SJCRH30 (cell line): ENCODE results near the gene GRAMD1B. TPM values are rescaled to one million over a fixed set of nuclear protein-coding genes. Genes with fewer than 3 reads are reported as not detected.
"Not testable (repeated sequence)": the region's sequence is repeated elsewhere in the genome, so short reads cannot be mapped to it uniquely, and the experiment has no call there.

Source experiments
- DNase-seq, 2 experiments: peaks; one replicate each; pipeline ENCODE4 v3.0.0-alpha.2; 2015 to 2020
- H3K27ac ChIP-seq: fragments of 250-450 bp; sonication (Bioruptor Pico); 2 replicates; pipeline ENCODE4 v1.5.1; 2020; ENCODE audit warnings: mild to moderate bottlenecking, moderate library complexity
- H3K27me3 ChIP-seq: fragments of 250-450 bp; sonication (Bioruptor Pico); 2 replicates; pipeline ENCODE4 v1.5.1; 2020; ENCODE audit warnings: mild to moderate bottlenecking, moderate library complexity
- H3K36me3 ChIP-seq: fragments of 250-450 bp; sonication (Bioruptor Pico); 2 replicates; pipeline ENCODE4 v1.5.1; 2020; ENCODE audit warnings: mild to moderate bottlenecking, moderate library complexity
- H3K4me1 ChIP-seq: fragments of 250-450 bp; sonication (Bioruptor Pico); 2 replicates; pipeline ENCODE4 v1.5.1; 2020; ENCODE audit warnings: mild to moderate bottlenecking, moderate library complexity
- H3K4me3 ChIP-seq: fragments of 250-450 bp; sonication (Bioruptor Pico); 2 replicates; pipeline ENCODE4 v1.5.1; 2020; ENCODE audit warnings: mild to moderate bottlenecking, moderate library complexity
- H3K9me3 ChIP-seq: fragments of 250-450 bp; sonication (Bioruptor Pico); replicated peaks from 2 replicates; pipeline ENCODE4 v1.5.1; 2020; ENCODE audit warnings: mild to moderate bottlenecking, moderate library complexity
- total RNA-seq: library from RNA; depleted of rRNA; stranded (reverse); fragments of >200 nt; shearing (Covaris generic); gene quantifications from 2 replicates; pipeline ENCODE4 v1.2.3, GENCODE V29; 2014

GRAMD1B gene
- total RNA-seq, 1 experiment from 2014 or later = 22.9 TPM

GRCh38 chr11:123559523-123559955 is 129.5 kb downstream of the GRAMD1B start:
- peak in 1 of 2 experiments; percentile 14 for DNase-seq
- H3K27ac ChIP-seq = peak overlapping the region; percentile 70

DNA sequence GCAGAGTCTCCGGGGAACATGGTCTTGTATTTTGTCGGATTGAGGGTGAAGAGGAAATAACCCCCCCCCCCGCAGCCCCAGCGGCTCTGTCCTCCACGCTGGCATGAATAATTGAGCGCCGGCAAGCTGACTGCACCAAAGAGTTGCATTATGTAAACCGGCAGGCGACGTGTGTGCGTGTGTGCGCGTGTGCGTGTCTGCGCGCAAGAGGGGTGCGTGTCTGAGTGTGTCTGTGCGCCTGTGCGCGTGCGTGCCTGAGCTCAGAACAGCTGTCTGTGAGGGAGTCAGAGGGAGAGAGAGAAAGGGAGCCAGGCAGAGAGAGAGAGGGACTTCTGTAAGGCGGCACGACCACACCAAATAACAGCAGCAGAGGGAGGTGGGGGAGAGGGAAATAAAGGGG is 129.9 kb downstream of the GRAMD1B start:
- Histone ChIP-seq H3K27me3 (no peaks in the 10 kb centered on the region), H3K4me1 (peaks cover 15% of the 10 kb centered on the region), H3K27ac (peak overlapping the region; percentile 70), H3K4me3 (peak overlapping the region; percentile 50), H3K9me3 (no peaks in the 10 kb centered on the region), H3K36me3 (no peaks in the 10 kb centered on the region)
- peak; percentile 70 to 75 for DNase-seq

More at GRCh38 chr11:123559523-123559955, 129.5 kb downstream of the GRAMD1B start:
- H3K4me3 ChIP-seq = peak overlapping the region; percentile 50
- no peaks in the 10 kb centered on the region for H3K27me3 ChIP-seq
- no peaks in the 10 kb centered on the region for H3K9me3 ChIP-seq
- H3K4me1 ChIP-seq = peaks cover 15% of the 10 kb centered on the region
- H3K36me3 ChIP-seq = no peaks in the 10 kb centered on the region

DNA sequence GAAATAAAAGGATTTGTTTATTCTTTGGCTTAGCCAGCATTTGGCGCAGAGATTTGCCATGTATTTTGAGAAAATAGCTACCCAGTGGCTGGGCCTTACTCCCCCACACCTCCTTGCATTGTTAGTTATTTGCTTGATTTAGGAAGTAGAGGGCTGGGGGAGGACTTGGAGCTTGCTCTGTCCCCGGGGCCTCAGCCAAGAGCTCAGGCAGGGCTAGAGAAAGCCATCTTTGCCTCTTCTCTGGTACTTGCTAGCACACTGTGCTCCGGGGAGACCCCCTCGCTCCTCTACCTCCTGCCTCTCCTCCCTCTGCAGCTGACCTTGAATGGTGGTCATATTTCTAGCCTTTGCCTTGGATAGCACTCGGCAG is 131.3 kb downstream of the GRAMD1B start:
- no peak for DNase-seq
- H3K27me3 ChIP-seq = no peaks in the 10 kb centered on the region
- peak overlapping the region; percentile 70; the same call in 1 of the 2 replicates for H3K27ac ChIP-seq
- H3K4me1 ChIP-seq = peaks cover 15% of the 10 kb centered on the region
- peak overlapping the region; percentile 50 for H3K4me3 ChIP-seq
- no peaks in the 10 kb centered on the region for H3K36me3 ChIP-seq
- H3K9me3 ChIP-seq = no peaks in the 10 kb centered on the region

- Histone ChIP-seq H3K9me3 (no peaks in the 10 kb centered on the region), H3K4me3 (no peak overlapping the region), H3K36me3 (no peaks in the 10 kb centered on the region), H3K27ac (no peak overlapping the region), H3K27me3 (no peaks in the 10 kb centered on the region), H3K4me1 (peaks cover 15% of the 10 kb centered on the region)
- no peak for DNase-seq
These were observed 132.1 kb downstream of the GRAMD1B start for GRCh38 chr11:123562158-123562557.

GRCh38 chr11:123562829-123563228 is 132.8 kb downstream of the GRAMD1B start:
- Histone ChIP-seq H3K4me3 (no peak overlapping the region), H3K9me3 (no peaks in the 10 kb centered on the region)

DNA sequence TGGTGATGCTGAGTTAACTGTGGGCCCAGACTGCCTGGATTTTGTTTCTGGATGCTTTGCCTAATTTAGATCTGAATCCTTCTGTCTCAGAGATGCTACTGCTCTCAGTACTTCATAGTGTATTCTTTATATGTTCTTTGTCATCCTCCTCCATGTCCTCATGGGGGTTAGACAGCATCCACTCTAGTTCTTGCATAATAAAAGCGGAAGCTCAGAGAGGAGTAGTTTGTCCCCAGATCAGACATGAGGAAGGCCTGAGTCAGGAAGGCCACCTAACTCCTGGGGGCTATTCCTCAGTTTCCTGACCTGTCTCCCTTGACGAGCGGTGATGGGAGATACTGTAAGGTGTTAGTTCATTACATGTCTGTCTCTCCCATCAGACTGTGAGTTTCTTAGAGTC is 134.2 kb downstream of the GRAMD1B start:
- H3K27me3 ChIP-seq = no peaks in the 10 kb centered on the region
- H3K4me1 ChIP-seq = peaks cover 11% of the 10 kb centered on the region
- no peaks in the 10 kb centered on the region for H3K36me3 ChIP-seq
- H3K9me3 ChIP-seq = no peaks in the 10 kb centered on the region
- no peak overlapping the region for H3K4me3 ChIP-seq
- H3K27ac ChIP-seq = no peak overlapping the region
- no peak for DNase-seq

More at GRCh38 chr11:123562829-123563228, 132.8 kb downstream of the GRAMD1B start:
- Histone ChIP-seq H3K27ac (no peak overlapping the region), H3K27me3 (no peaks in the 10 kb centered on the region), H3K4me1 (peaks cover 15% of the 10 kb centered on the region), H3K36me3 (no peaks in the 10 kb centered on the region)
- no peak for DNase-seq

DNA sequence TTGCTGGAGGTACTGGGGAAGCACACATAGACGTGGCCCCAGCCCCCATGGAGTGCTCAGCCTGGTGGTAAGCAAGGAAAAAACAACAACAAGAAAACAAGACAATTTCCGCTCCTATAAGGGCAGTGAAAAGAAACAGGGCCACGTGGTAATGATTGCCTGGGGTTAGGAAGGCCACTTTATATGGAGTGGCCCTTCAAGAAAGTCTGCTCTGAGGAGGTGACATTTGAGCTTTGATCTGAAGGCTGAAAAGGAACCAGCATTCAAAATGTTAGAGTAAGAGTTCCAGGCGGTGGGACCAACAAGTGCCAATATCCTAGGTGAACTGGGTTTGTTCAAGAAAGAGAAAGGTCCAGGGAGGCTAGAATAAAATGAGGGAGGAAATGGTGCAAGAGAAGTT is 136.8 kb downstream of the GRAMD1B start:
- Histone ChIP-seq H3K27me3 (no peaks in the 10 kb centered on the region), H3K4me1 (no peaks in the 10 kb centered on the region; the same call in 1 of the 2 replicates), H3K36me3 (no peaks in the 10 kb centered on the region), H3K4me3 (no peak overlapping the region), H3K27ac (no peak overlapping the region), H3K9me3 (no peaks in the 10 kb centered on the region)
- DNase-seq = no peak

GRCh38 chr11:123567466-123567865 is 137.4 kb downstream of the GRAMD1B start:
- Histone ChIP-seq H3K27me3 (no peaks in the 10 kb centered on the region), H3K36me3 (no peaks in the 10 kb centered on the region), H3K27ac (no peak overlapping the region), H3K4me1 (no peaks in the 10 kb centered on the region), H3K4me3 (no peak overlapping the region), H3K9me3 (no peaks in the 10 kb centered on the region)
- DNase-seq = no peak

DNA sequence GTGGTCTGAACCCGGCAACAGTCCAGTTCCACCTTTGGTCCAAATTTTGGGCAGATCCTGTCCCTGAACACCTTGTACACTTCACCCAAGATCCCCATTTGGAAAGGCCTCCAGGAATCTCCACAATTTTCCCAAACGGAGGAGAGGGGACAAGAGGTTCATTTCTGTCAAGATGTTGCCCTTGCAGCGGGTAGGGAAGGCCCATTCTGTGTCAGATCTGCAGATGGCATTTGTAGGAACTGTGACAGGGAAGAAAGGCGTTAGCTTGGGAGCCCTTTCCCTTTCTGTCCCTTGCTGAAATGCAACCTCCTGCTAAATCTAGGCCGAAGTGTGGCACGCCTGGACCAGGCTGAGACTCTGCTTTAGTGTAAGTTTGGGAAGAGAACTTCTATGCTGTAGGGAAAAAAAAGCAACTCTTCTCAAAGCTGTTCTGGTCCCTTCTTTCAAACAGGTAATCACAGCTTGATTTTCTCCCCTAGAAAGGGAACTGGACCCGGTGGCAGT is 138.3 kb downstream of the GRAMD1B start:
- H3K4me3 ChIP-seq = no peak overlapping the region
- no peaks in the 10 kb centered on the region for H3K27me3 ChIP-seq
- H3K9me3 ChIP-seq = no peaks in the 10 kb centered on the region
- no peaks in the 10 kb centered on the region for H3K36me3 ChIP-seq
- H3K4me1 ChIP-seq = no peaks in the 10 kb centered on the region
- DNase-seq = no peak
- H3K27ac ChIP-seq = no peak overlapping the region

- Histone ChIP-seq H3K4me1 (no peaks in the 10 kb centered on the region), H3K4me3 (no peak overlapping the region), H3K36me3 (no peaks in the 10 kb centered on the region), H3K27ac (no peak overlapping the region), H3K9me3 (no peaks in the 10 kb centered on the region), H3K27me3 (no peaks in the 10 kb centered on the region)
- DNase-seq = no peak
These were observed 139.3 kb downstream of the GRAMD1B start for GRCh38 chr11:123569393-123569792.

GRCh38 chr11:123570939-123571580 is 141.0 kb downstream of the GRAMD1B start:
- Histone ChIP-seq H3K27ac (no peak overlapping the region), H3K4me3 (no peak overlapping the region), H3K36me3 (no peaks in the 10 kb centered on the region), H3K27me3 (no peaks in the 10 kb centered on the region), H3K4me1 (no peaks in the 10 kb centered on the region), H3K9me3 (no peaks in the 10 kb centered on the region)
- DNase-seq = no peak

GRCh38 chr11:123572791-123573190 is 142.7 kb downstream of the GRAMD1B start:
- H3K4me1 ChIP-seq, H3K36me3 ChIP-seq, H3K4me3 ChIP-seq, DNase-seq, H3K27me3 ChIP-seq, H3K27ac ChIP-seq, H3K9me3 ChIP-seq: not testable (repeated sequence)

- no peak for DNase-seq
- no peaks in the 10 kb centered on the region for H3K27me3 ChIP-seq
- no peaks in the 10 kb centered on the region for H3K9me3 ChIP-seq
- no peak overlapping the region for H3K27ac ChIP-seq
- no peaks in the 10 kb centered on the region for H3K36me3 ChIP-seq
- H3K4me1 ChIP-seq = no peaks in the 10 kb centered on the region
- H3K4me3 ChIP-seq = no peak overlapping the region
These were observed 143.2 kb downstream of the GRAMD1B start for GRCh38 chr11:123573286-123573685.

- H3K4me3 ChIP-seq = no peak overlapping the region
- no peaks in the 10 kb centered on the region for H3K9me3 ChIP-seq
- H3K4me1 ChIP-seq = no peaks in the 10 kb centered on the region
- no peaks in the 10 kb centered on the region for H3K27me3 ChIP-seq
- DNase-seq = no peak
- H3K27ac ChIP-seq = no peak overlapping the region
- H3K36me3 ChIP-seq = no peaks in the 10 kb centered on the region
These were observed 145.4 kb downstream of the GRAMD1B start for GRCh38 chr11:123575441-123575840.

GRCh38 chr11:123576082-123576481 is 146.0 kb downstream of the GRAMD1B start:
- Histone ChIP-seq H3K4me3 (no peak overlapping the region), H3K36me3 (no peaks in the 10 kb centered on the region), H3K27me3 (no peaks in the 10 kb centered on the region), H3K4me1 (no peaks in the 10 kb centered on the region), H3K9me3 (no peaks in the 10 kb centered on the region), H3K27ac (no peak overlapping the region)
- DNase-seq = no peak

GRCh38 chr11:123576501-123576900 is 146.4 kb downstream of the GRAMD1B start:
- no peaks in the 10 kb centered on the region for H3K9me3 ChIP-seq
- DNase-seq = no peak
- no peak overlapping the region for H3K4me3 ChIP-seq
- no peaks in the 10 kb centered on the region for H3K27me3 ChIP-seq
- H3K4me1 ChIP-seq = no peaks in the 10 kb centered on the region
- H3K36me3 ChIP-seq = no peaks in the 10 kb centered on the region
- H3K27ac ChIP-seq = no peak overlapping the region
